ENCODE data around the gene SMARCA2.

Gene SMARCA2

DNA sequence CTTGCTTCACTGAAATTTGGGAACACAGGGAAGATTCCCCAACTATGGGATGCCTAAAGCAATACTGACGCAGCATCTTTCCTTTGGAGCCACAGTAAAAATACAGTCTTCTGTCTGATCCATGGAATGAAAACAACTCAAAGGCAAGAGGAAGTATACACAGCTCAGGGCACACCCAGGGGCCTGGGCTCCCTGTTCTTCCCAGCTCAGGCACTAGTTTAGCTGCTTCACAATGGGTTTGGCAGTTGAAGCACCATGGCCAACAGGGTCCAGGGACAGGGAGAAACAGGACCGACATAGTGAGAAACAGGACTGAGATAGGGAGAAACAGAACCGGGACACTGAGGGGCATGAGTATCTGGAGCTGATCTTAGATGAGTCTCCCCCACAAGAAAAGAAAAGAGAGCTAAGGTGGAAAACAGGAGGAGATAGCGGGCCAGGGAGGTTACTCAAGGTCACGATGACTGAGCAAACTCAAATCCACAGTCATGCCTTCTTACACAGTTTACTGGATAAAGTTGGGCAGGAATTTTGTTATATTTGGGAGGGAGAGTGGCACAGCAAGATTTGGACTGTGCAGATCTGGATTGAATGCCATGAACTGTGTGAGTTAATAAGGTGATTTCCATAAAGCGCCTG, 198.8 kb downstream of the SMARCA2 start:
- no peak overlapping the region for H3K27ac ChIP-seq
- TF ChIP-seq ZFX (IDR thresholded peaks at IDR 0.05; ENCODE audit: borderline replicate concordance): no peak

DNA sequence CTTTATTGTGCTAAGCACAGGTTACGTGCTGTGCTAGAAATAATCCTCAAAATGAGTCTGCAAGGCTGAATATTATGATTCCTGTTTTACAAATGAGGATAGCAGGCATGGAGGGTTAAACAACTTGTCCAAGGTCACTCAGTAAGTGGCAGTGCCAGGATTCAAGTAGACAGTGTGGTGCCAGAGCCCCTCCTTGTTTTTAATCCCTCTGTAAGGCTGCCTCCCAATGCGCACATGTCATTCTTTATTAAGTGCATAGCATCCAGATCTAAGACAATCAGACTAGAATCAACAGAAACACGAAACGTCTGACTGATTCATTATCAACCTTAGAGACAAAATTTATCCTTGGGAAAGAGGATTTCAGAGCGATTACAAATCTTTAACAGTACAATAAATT, 199.6 kb downstream of the SMARCA2 start:
- no peak for TF ChIP-seq ZFX (IDR thresholded peaks at IDR 0.05; ENCODE audit: borderline replicate concordance)
- TF ChIP-seq, protein P1, sequence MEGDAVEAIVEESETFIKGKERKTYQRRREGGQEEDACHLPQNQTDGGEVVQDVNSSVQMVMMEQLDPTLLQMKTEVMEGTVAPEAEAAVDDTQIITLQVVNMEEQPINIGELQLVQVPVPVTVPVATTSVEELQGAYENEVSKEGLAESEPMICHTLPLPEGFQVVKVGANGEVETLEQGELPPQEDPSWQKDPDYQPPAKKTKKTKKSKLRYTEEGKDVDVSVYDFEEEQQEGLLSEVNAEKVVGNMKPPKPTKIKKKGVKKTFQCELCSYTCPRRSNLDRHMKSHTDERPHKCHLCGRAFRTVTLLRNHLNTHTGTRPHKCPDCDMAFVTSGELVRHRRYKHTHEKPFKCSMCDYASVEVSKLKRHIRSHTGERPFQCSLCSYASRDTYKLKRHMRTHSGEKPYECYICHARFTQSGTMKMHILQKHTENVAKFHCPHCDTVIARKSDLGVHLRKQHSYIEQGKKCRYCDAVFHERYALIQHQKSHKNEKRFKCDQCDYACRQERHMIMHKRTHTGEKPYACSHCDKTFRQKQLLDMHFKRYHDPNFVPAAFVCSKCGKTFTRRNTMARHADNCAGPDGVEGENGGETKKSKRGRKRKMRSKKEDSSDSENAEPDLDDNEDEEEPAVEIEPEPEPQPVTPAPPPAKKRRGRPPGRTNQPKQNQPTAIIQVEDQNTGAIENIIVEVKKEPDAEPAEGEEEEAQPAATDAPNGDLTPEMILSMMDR (IDR thresholded peaks at IDR 0.05): no peak
- H3K27ac ChIP-seq: no peak overlapping the region

DNA sequence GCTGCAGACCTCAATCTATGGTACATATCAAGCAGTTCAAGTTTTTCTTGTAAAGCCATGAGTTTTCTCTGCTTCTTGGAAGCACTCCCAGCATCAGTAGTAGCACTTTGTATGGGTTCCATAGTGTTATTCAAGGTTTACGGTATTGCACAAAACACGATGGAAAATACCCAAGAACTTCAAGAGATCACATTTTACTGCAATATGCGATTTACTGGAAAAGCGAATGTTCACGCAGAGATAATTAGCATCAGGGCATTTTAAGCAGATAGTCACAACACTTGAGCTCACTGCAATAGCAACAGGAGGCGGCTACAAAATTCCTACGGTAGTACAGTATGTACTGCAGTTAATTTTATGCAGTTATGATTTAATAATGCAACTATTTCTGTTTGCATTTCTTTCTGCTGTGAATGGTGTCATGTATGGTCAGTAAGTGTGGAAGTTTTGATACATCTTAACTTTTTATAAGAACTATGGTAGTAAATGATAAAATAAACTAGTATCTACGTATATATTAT, 200.8 kb downstream of the SMARCA2 start:
- TF ChIP-seq, protein P1 (IDR thresholded peaks at IDR 0.05): no peak
- TF ChIP-seq ZFX (IDR thresholded peaks at IDR 0.05; ENCODE audit: borderline replicate concordance): no peak
- no peak overlapping the region for H3K27ac ChIP-seq

DNA sequence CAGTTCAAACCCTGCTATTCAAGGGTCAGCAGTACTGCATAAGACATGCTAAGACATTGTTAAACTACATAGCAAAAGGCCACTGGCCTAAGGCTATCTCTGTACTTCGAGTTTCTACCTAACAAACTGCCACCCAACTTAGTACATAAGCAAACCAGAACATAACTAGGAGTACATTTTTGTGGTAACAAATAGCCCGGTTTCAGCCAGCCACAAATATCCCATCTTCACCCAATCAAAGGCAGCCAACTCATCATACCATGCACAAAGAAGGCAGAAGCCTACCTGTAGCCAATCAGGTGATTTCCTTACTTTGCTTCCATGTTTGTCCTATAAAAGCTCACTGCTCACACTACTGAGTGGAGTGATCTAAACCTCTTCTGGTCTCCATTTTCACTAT, 201.4 kb downstream of the SMARCA2 start:
- TF ChIP-seq, protein P1 (IDR thresholded peaks at IDR 0.05): no peak
- TF ChIP-seq ZFX (IDR thresholded peaks at IDR 0.05; ENCODE audit: borderline replicate concordance): no peak
- no peak overlapping the region for H3K27ac ChIP-seq

DNA sequence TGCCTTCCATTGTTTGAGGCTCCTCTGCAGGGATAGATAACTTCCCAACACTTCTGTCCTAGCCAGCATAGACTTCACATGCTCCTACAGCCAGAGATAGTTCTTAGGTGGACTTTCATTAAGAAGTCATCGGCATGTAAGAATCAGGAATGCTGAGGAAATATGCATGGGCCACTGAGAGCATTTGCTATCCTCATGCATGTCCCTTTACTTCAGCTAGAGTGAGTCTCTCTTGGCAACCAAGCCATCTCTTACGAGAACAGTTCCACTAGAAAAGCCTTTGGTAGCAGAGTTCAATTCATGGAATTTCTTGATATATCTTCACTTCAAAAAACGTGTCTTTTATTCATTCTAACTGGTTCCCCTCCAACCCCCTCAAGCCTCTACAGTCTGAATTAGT, 202.4 kb downstream of the SMARCA2 start:
- no peak for TF ChIP-seq ZFX (IDR thresholded peaks at IDR 0.05; ENCODE audit: borderline replicate concordance)
- TF ChIP-seq, protein P1 (IDR thresholded peaks at IDR 0.05): no peak
- no peak overlapping the region for H3K27ac ChIP-seq

DNA sequence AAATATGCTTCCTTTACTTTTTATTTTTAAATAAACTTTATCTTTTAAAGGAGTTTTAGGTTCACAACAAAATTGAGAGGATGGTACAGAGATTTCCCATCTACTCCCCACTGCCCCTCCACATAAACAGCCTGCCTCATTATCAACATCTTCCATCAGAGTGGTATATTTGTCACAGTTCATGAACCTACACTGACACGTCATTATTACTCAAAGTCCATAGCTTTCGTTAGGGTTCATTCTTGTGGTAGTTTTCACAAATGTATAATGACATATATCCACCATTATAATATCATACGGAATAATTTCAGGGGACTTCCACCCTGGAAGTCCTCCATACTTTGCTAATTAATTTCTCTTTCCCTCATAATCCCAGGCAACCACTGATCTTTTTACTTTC, 204.9 kb downstream of the SMARCA2 start:
- no peak for TF ChIP-seq ZFX (IDR thresholded peaks at IDR 0.05; ENCODE audit: borderline replicate concordance)
- TF ChIP-seq, protein P1 (IDR thresholded peaks at IDR 0.05): no peak

DNA sequence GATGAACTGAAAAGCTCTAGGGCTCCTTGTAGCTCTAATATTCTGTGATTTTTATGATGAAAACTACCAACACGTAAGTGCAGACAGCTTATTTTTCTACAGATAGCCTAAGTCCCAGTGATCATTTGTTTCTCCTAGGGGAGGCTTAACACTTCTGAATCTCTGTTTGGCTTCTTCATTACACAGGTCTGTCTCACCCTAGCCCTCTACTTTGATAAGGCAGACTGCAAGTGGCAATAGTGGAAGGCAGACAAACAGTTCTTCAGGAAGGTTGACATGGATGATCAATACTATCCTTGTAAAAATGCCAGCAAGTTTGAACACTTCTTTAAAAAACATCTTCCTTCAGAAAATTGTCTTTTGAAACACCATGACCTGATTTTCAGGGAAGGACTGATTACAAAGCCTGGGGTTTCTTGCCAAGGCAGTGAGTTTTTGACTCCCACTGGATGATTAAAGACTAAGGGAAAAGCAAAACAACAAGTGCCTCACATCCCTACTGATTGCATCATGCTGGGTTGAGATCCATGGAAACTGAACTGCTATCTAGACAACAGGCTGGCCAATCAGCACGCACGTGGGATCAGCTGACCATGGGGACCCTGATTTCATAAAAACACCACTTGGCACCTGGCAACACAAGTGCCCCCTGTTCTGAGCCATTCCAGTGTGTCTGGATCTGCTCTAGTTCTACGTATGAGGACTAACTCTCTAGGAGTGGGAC, 212.2 kb downstream of the SMARCA2 start:
- no peak overlapping the region for H3K27ac ChIP-seq
- TF ChIP-seq, protein P1 (IDR thresholded peaks at IDR 0.05): no peak
- TF ChIP-seq ZFX (IDR thresholded peaks at IDR 0.05; ENCODE audit: borderline replicate concordance): no peak

More for the DNA sequence above, 204.9 kb downstream of the SMARCA2 start:
- H3K27ac ChIP-seq: no peak overlapping the region
